ENCODE data around the gene SCN5A.
A peak's percentile ranks its signal among the peaks of the same experiment; 100 is the strongest.

The SCN5A gene

GRCh38 chr3:38534180-38534579, 115.3 kb downstream of the SCN5A start:
- DNase-seq = no peak

GRCh38 chr3:38533285-38533976, 116.1 kb downstream of the SCN5A start:
- DNase-seq = no peak

- no peak for DNase-seq
These were observed 117.0 kb downstream of the SCN5A start for GRCh38 chr3:38532529-38532928.

- DNase-seq = no peak
These were observed 121.0 kb downstream of the SCN5A start for GRCh38 chr3:38528457-38528856.

- DNase-seq = no peak
These were observed 122.7 kb downstream of the SCN5A start for GRCh38 chr3:38526792-38527191.

- no peak for DNase-seq
These were observed 125.2 kb downstream of the SCN5A start for GRCh38 chr3:38524141-38524739.

GRCh38 chr3:38522002-38522401, 127.5 kb downstream of the SCN5A start:
- no peak for DNase-seq

- DNase-seq = peak; percentile 38
These were observed 128.0 kb downstream of the SCN5A start for GRCh38 chr3:38521391-38521987.

- no peak for DNase-seq
These were observed 129.8 kb downstream of the SCN5A start for GRCh38 chr3:38519651-38520050.

- DNase-seq = no peak
These were observed 130.5 kb downstream of the SCN5A start for GRCh38 chr3:38519000-38519399.

GRCh38 chr3:38516669-38517068, 132.8 kb downstream of the SCN5A start:
- DNase-seq = no peak

GRCh38 chr3:38515367-38515766, 134.1 kb downstream of the SCN5A start:
- no peak for DNase-seq

- DNase-seq = no peak
These were observed 137.9 kb downstream of the SCN5A start for GRCh38 chr3:38511546-38511945.

GRCh38 chr3:38510631-38511030, 138.9 kb downstream of the SCN5A start:
- DNase-seq = no peak

- no peak for DNase-seq
These were observed 139.8 kb downstream of the SCN5A start for GRCh38 chr3:38509732-38510131.

- DNase-seq = no peak
These were observed 142.4 kb downstream of the SCN5A start for GRCh38 chr3:38507120-38507519.

- no peak for DNase-seq
These were observed 148.6 kb downstream of the SCN5A start for GRCh38 chr3:38500688-38501417.
